Posterior vena cava (tissue), 2 donors: ENCODE measurements around the gene TJP2. TPM values are rescaled to one million over a fixed set of nuclear protein-coding genes. Genes with fewer than 3 reads are reported as not detected.
"Not testable (repeated sequence)": the region's sequence is repeated elsewhere in the genome, so short reads cannot be mapped to it uniquely, and the experiment has no call there.

Source experiments
- DNase-seq: peaks from one replicate; pipeline ENCODE4 v3.0.0-alpha.2; 2020; ENCODE audit warnings: low spot score
- intact Hi-C, 2 donors: fragments of 100-400 bp; cut with DNase I; formaldehyde crosslinking; loops; one replicate each; pipeline versions ENCODE4 v1.14.1 to v1.14.2; 2022 to 2023
- total RNA-seq, 2 donors: library from RNA; stranded (reverse); fragmentation: NEBNext Ultra II Directional; extraction: Animal tissue kit (Norgen Biotek cat#: 25700); gene quantifications; one replicate each; pipeline ENCODE4 v1.2.1, GENCODE V29; 2021
- donor health status: DM: yes; HTN: yes; CAD: no.
- donor health status: DM: yes; HTN: yes; CAD: no.

Gene TJP2
- total RNA-seq, 2 donors from 2014 or later, result 83.5 to 85.1 TPM

DNA sequence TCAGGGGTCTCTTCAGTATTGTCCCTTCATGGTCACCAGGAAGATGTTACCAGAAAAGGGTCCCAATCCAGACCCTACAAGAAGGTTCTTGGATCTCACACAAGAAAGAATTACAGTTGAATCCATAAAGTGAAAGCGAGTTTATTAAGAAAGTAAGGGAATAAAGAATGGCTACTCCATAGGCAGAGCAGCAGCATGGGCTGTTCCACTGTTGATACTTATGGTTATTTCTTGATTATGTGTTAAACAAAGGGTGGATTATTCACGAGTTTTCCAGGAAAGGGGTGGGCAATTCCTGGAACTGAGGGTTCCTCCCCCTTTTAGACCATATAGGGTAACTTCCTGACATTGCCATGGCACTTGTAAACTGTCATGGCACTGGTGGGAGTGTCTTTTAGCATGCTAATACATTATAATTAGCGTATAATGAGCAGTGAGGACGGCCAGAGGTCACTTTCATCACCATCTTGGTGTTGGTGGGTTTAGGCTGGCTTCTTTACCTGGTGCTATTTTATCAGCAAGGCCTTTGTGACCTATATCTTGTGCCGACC, 132.9 kb downstream of the TJP2 start:
- DNase-seq, intact Hi-C loops: not testable (repeated sequence)

- DNase-seq, result no peak
- intact Hi-C loops, result no loop called here
Observed at GRCh38 chr9:69307446-69308205, 133.5 kb downstream of the TJP2 start.

DNA sequence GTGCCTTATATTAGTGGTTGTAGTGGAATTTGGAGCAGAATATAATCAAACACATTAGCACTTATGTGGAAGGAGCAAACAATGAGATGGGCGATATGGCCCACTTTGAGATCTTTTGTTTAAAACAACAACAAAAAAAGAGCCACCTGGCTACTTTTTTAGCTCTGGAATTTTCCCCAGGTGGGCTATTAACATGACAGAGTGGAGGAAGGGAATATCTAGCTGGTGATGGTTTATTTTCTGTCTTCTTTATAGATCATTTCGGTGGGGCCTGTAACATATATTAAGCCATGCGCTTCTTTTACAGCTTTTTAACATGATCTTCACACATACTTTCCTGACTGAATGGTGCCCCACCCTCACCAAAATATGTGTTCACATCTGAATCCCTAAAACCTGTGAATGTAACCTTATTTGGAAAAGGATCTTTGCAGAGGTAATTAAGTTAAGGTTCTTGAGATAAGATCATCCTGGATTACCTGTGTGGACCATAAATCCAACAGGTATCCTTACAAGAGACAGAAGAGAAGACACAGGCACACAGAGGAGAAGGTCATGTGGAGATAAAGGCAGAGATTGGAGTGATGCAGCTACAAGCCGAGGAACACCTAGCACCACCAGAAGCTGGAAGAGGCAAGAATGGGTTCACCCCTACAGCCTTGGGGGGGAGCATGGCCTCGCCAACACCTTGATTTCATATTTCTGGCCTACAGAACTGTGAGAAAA, 134.3 kb downstream of the TJP2 start:
- intact Hi-C loops, result no loop called here

DNA sequence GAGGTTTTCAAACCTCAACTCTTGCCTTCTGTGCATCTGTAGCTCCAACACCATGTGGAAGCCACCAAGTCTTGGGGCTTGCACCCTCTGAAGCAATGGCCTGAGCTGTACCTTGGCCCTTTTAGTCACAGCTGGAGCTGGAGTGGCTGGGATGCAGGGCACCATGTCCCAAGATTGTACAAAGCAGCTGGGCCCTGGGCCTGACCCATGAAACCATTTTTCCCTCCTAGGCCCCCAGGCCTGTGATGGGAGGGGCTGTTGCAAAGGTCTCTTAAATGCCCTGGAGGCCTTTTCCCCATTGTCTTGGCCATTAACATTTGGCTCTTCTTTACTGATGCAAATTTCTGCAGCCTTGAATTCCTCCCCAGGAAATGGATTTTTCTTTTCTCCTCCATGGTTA, 139.1 kb downstream of the TJP2 start:
- intact Hi-C loops, result loop anchor here in 1 of 2 donors (1.0 kb wide), 1 partner anchor 8 kb away; no protein-coding TSS in a partner anchor
- DNase-seq, result no peak

More for the DNA sequence above, 134.3 kb downstream of the TJP2 start:
- DNase-seq, result no peak

DNA sequence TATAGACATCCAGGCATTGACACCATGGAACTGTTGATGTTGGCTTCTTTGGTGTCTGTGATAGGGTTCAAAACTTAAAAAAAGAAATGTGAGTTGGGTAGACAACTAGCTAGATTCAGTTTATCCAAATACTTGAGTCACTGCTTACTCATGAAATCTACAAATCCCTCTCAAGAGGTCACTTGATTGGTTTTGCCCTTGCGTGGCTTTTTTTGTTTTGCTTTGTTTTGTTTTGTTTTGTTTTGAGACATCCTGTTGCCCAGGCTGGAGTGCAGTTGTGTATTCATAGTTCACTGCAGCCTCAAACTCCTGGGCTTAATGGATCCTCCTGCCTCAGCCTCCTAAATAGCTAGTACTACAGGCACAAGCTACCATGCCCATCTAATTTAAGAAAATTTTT, 140.5 kb downstream of the TJP2 start:
- no peak for DNase-seq
- intact Hi-C loops, result no loop called here

DNA sequence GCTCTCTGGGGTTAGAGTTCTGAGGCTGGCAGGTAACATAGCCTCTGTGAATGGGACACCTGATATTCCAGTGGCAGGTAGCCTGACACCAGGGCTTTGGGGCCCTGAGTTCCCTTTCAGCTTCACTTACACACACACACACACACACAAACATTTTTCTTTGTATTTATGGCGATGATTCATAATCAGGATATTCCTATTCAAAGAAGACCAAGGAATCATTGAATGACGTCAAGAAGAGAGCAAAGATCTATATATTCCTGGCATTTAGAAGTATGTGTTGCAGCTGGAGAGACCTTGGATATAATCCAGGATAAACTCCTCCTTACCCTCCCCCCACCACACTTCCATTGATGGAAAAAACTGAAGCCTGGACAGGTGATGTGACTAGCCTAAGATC, 143.0 kb downstream of the TJP2 start:
- intact Hi-C loops, result no loop called here
- no peak for DNase-seq

- intact Hi-C loops, result no loop called here
- no peak for DNase-seq
Observed at GRCh38 chr9:69317894-69318293, 143.8 kb downstream of the TJP2 start.

- intact Hi-C loops, result no loop called here
- no peak for DNase-seq
Observed at GRCh38 chr9:69319324-69320025, 145.4 kb downstream of the TJP2 start.

GRCh38 chr9:69322256-69322655, 148.2 kb downstream of the TJP2 start:
- intact Hi-C loops, result no loop called here
- DNase-seq, result no peak

- intact Hi-C loops, result no loop called here
- DNase-seq, result no peak
Observed at GRCh38 chr9:69323861-69324260, 149.8 kb downstream of the TJP2 start.

Other genes starting within 250 kb of the TJP2 start
- not detected for gene PRKACG, start 160.2 kb upstream of the TJP2 start, total RNA-seq
- 1 to 10 TPM; 9.3 to 9.4 TPM for gene FXN, start 138.5 kb upstream of the TJP2 start, total RNA-seq
- gene ENTREP1, start 150.9 kb downstream of the TJP2 start, total RNA-seq, result 1 to 10 TPM; 3.3 to 6.5 TPM